Hepatocyte (in vitro differentiated cells): Measurements from ENCODE around the gene RELT.

Experiments
- CTCF ChIP-seq: fragments of 200-600 bp; sonication (generic); IDR thresholded peaks from 2 replicates; pipeline ENCODE4 v1.5.1; 2016; ENCODE audit warnings: antibody characterized with exemption, mild to moderate bottlenecking; ENCODE audit not compliant: poor library complexity
- EZH2 ChIP-seq: fragments of 200-600 bp; sonication (generic); IDR thresholded peaks from 2 replicates; pipeline ENCODE4 v1.6.1; 2016; ENCODE audit warnings: antibody characterized with exemption, mild to moderate bottlenecking, borderline replicate concordance

- TF ChIP-seq CTCF, result no peak
- no peak for TF ChIP-seq EZH2
Observed at GRCh38 chr11:73327812-73328364, 48.3 kb upstream of the RELT start.
